SU-DHL-6 (cell line): ENCODE results near the gene TNFAIP8L1.

ENCODE experiments used
- H2AFZ ChIP-seq: fragments of 200-600 bp; sonication (generic); 2 replicates; pipeline ENCODE4 v1.6.1; 2014; ENCODE audit warnings: low read depth, mild to moderate bottlenecking, moderate library complexity, mixed read lengths, antibody characterized with exemption, low read length; ENCODE audit not compliant: severe bottlenecking
- H3F3A ChIP-seq: fragments of 200-600 bp; shearing (Covaris generic); 2 replicates; pipeline ENCODE4 v1.6.0; 2016; ENCODE audit warnings: antibody characterized with exemption, mild to moderate bottlenecking; ENCODE audit not compliant: insufficient read depth
- H3K27ac ChIP-seq: fragments of 200-600 bp; sonication (generic); 2 replicates; pipeline ENCODE4 v1.5.1; 2016; ENCODE audit warnings: low read depth, mild to moderate bottlenecking, low read length, moderate library complexity, mixed read lengths
- H3K27me3 ChIP-seq: fragments of 200-600 bp; sonication (generic), shearing (Covaris generic); 2 replicates; pipeline ENCODE4 v1.6.0; 2014; ENCODE audit warnings: mild to moderate bottlenecking, low read length
- H3K36me3 ChIP-seq: fragments of 200-600 bp; sonication (generic); 2 replicates; pipeline ENCODE4 v1.6.1; 2014; ENCODE audit warnings: mild to moderate bottlenecking, low read length, mixed read lengths
- H3K4me2 ChIP-seq: fragments of 300-600, 200-600 bp; shearing (Covaris generic), sonication (generic); 2 replicates; pipeline ENCODE4 v1.6.0; 2014; ENCODE audit warnings: low read length, low read depth, mild to moderate bottlenecking; ENCODE audit not compliant: poor library complexity, severe bottlenecking
- H3K4me3 ChIP-seq: fragments of 200-600 bp; sonication (generic); 2 replicates; pipeline ENCODE4 v1.5.1; 2014; ENCODE audit warnings: antibody characterized with exemption, low read length, mild to moderate bottlenecking, mixed read lengths; ENCODE audit not compliant: insufficient read depth, poor library complexity, severe bottlenecking
- H3K79me2 ChIP-seq: fragments of 200-600 bp; sonication (generic); 2 replicates; pipeline ENCODE4 v1.6.1; 2014; ENCODE audit warnings: mild to moderate bottlenecking, low read length, moderate library complexity; ENCODE audit not compliant: insufficient read depth
- H3K9ac ChIP-seq: fragments of 200-600 bp; sonication (generic); 2 replicates; pipeline ENCODE4 v1.7.0; 2014; ENCODE audit warnings: mild to moderate bottlenecking, low read length
- H3K9me2 ChIP-seq: fragments of 200-600 bp; sonication (generic); replicated peaks from 2 replicates; pipeline ENCODE4 v1.6.1; 2014; ENCODE audit warnings: low read length; ENCODE audit not compliant: insufficient read depth
- H3K9me3 ChIP-seq: fragments of 200-600 bp; sonication (generic); 2 replicates; pipeline ENCODE4 v1.6.1; 2014; ENCODE audit warnings: low read length, mixed read lengths; ENCODE audit not compliant: insufficient read depth
- H4K20me1 ChIP-seq: fragments of 200-600 bp; sonication (generic); 2 replicates; pipeline ENCODE4 v1.6.1; 2014; ENCODE audit warnings: low read depth, mild to moderate bottlenecking, antibody characterized with exemption, low read length, moderate library complexity, mixed read lengths
- EZH2phosphoT487 ChIP-seq: fragments of 200-600 bp; sonication (generic), shearing (Covaris generic); conservative IDR thresholded peaks from 2 replicates; pipeline ENCODE4 v1.6.1; 2018; ENCODE audit warnings: mild to moderate bottlenecking, antibody characterized with exemption, low read length, moderate library complexity, mixed read lengths
- TF ChIP-seq, protein P1 (sequence below): fragments of 200-600 bp; sonication (generic); IDR thresholded peaks from one replicate; pipeline ENCODE4 v1.5.1; 2017; ENCODE audit warnings: antibody characterized with exemption, mild to moderate bottlenecking, low read length, moderate library complexity; ENCODE audit not compliant: insufficient read depth, poor library complexity, severe bottlenecking

The TNFAIP8L1 gene

DNA sequence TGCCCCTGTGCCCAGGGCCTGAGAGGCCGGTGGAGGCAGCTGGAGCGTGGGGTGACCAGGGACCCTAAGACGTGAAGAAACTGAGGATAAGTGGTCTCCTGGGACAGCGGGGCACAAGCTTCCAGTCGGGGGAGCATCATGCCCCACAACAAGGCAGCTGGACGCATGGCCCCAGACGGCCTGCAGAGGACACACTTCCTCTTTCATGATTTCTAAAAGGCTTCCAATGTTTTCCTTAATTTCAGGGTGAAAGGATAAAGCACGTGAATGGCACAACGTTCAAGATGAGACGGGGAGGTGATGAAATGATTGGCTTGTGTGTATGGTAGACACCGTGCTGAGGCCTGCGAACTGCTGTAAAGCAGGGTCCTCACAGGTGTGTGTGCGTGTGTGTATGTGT is 51.0 kb downstream of the TNFAIP8L1 start:
- Histone ChIP-seq H3K9me3 (no peaks in the 10 kb centered on the region), H3F3A (no peaks in the 10 kb centered on the region), H3K27me3 (no peaks in the 10 kb centered on the region), H3K27ac (no peak overlapping the region), H3K36me3 (no peaks in the 10 kb centered on the region), H4K20me1 (no peaks in the 10 kb centered on the region), H3K4me2 (no peak overlapping the region), H3K9me2 (no peaks in the 10 kb centered on the region), H3K9ac (no peak overlapping the region), H3K79me2 (no peaks in the 10 kb centered on the region), H3K4me3 (no peak overlapping the region), H2AFZ (no peak overlapping the region)
- TF ChIP-seq EZH2phosphoT487 = no peak
- TF ChIP-seq, protein P1, sequence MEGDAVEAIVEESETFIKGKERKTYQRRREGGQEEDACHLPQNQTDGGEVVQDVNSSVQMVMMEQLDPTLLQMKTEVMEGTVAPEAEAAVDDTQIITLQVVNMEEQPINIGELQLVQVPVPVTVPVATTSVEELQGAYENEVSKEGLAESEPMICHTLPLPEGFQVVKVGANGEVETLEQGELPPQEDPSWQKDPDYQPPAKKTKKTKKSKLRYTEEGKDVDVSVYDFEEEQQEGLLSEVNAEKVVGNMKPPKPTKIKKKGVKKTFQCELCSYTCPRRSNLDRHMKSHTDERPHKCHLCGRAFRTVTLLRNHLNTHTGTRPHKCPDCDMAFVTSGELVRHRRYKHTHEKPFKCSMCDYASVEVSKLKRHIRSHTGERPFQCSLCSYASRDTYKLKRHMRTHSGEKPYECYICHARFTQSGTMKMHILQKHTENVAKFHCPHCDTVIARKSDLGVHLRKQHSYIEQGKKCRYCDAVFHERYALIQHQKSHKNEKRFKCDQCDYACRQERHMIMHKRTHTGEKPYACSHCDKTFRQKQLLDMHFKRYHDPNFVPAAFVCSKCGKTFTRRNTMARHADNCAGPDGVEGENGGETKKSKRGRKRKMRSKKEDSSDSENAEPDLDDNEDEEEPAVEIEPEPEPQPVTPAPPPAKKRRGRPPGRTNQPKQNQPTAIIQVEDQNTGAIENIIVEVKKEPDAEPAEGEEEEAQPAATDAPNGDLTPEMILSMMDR = no peak

DNA sequence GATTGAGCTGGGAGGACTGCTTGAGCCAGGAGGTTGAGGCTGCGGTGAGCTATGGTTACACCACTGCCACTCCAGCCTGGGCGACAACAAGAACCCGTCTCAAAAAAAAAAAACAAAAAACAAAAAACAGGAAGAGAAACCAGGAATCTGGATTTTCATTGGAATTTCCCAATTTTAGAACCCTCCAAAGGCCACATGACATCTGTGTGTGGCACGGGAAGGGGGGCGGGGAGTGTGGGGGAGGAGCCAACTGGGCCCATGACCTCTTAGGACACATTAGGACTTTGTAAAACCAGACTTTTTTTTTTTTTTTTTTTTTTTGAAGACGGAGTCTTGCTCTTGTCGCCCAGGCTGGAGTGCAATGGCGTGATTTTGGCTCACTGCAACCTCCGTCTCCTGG is 52.1 kb downstream of the TNFAIP8L1 start:
- no peaks in the 10 kb centered on the region for H3K36me3 ChIP-seq
- H3K79me2 ChIP-seq = no peaks in the 10 kb centered on the region
- no peak overlapping the region for H3K27ac ChIP-seq
- no peaks in the 10 kb centered on the region for H3K9me2 ChIP-seq
- TF ChIP-seq, protein P1 = no peak
- TF ChIP-seq EZH2phosphoT487 = no peak
- H2AFZ ChIP-seq = no peak overlapping the region
- H3K4me2 ChIP-seq = no peak overlapping the region
- H3K27me3 ChIP-seq = no peaks in the 10 kb centered on the region
- no peaks in the 10 kb centered on the region for H4K20me1 ChIP-seq
- no peak overlapping the region for H3K4me3 ChIP-seq
- H3F3A ChIP-seq = no peaks in the 10 kb centered on the region
- no peaks in the 10 kb centered on the region for H3K9me3 ChIP-seq
- H3K9ac ChIP-seq = no peak overlapping the region

DNA sequence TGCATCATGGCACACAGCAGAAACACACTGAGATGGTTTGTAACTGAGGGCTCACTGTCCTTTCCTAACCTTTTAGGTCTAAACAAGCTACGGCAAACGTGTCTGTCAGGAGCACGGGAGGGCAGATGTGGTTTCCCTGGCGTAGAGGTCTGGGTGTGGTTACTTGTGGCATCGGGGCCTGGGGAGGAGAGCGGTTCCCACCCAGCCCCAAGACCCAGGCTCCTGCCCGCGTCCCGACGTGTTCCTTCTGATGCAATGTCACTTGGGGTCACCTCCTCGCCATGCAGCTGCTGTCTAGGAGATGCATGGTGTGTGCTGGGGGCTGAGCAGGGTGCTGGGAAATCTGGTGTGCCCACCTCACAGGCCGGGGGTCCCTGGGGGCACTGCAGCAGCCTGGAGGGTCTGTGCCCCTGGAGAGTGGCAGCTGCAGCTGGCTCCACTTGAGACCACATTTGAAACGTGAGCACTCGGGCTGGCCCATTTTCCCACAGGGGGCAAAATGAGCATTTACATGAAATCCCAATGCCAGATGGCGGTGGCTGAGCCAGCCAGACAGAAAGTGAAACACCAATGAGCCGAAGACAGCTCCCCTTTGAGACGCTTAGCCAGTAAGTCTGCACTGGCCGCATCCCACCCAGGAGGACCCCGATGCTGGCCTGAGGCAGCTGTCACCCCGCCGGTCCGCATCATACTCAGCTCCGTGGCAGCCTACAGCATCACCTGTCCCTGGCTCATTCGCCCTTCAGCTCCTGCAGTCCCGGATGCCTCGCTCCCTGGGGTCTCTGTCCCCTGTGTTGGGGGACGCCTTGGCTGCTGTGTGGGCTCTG is 53.1 kb downstream of the TNFAIP8L1 start:
- Histone ChIP-seq H3K4me2 (no peak overlapping the region), H3K4me3 (no peak overlapping the region), H3K36me3 (no peaks in the 10 kb centered on the region), H2AFZ (no peak overlapping the region), H3K9me3 (no peaks in the 10 kb centered on the region), H3K9ac (no peak overlapping the region), H3F3A (no peaks in the 10 kb centered on the region), H4K20me1 (no peaks in the 10 kb centered on the region), H3K27me3 (no peaks in the 10 kb centered on the region), H3K27ac (no peak overlapping the region), H3K79me2 (no peaks in the 10 kb centered on the region), H3K9me2 (no peaks in the 10 kb centered on the region)
- TF ChIP-seq EZH2phosphoT487 = no peak
- TF ChIP-seq, protein P1 = no peak
